HFFc6 (cell line): Measurements from ENCODE around the gene KRT27. TPM values are rescaled to one million over a fixed set of nuclear protein-coding genes. Genes with fewer than 3 reads are reported as not detected.
A peak's percentile ranks its signal among the peaks of the same experiment; 100 is the strongest.
"Not testable (repeated sequence)": the region's sequence is repeated elsewhere in the genome, so short reads cannot be mapped to it uniquely, and the experiment has no call there.

Source experiments
- DNase-seq: peaks from one replicate; pipeline ENCODE4 v3.0.0-alpha.2; 2018
- H3K27ac Mint-ChIP-seq: 2 replicates; pipeline ENCODE4 v1.8.0; 2020; ENCODE audit warnings: mild to moderate bottlenecking, mixed read lengths
- H3K27me3 Mint-ChIP-seq: 2 replicates; pipeline ENCODE4 v1.8.0; 2021; ENCODE audit warnings: mild to moderate bottlenecking, moderate library complexity, mixed read lengths; ENCODE audit not compliant: insufficient read depth
- H3K36me3 Mint-ChIP-seq: 2 replicates; pipeline ENCODE4 v1.8.0; 2021; ENCODE audit warnings: low read depth, mixed read lengths
- H3K4me1 Mint-ChIP-seq: 2 replicates; pipeline ENCODE4 v1.8.0; 2020; ENCODE audit warnings: low read depth, mixed read lengths
- H3K4me3 Mint-ChIP-seq: 2 replicates; pipeline ENCODE4 v1.8.0; 2020; ENCODE audit warnings: mild to moderate bottlenecking, moderate library complexity, mixed read lengths
- H3K9me3 Mint-ChIP-seq: 2 replicates; pipeline ENCODE4 v1.8.0; 2020; ENCODE audit warnings: mild to moderate bottlenecking, mixed read lengths
- total RNA-seq, 6 experiments: library from RNA; stranded (reverse); fragmentation: NEBNext Ultra II Directional; extraction: Animal tissue kit (Norgen Biotek cat#: 25700); gene quantifications; 2 replicates in 1 of 6; 3 replicates in 5 of 6; pipeline ENCODE4 v1.2.3, GENCODE V29; 2021
- TF ChIP-seq, protein P1 (sequence below): fragments of 200-600 bp; sonication (generic); IDR thresholded peaks from 2 replicates; pipeline ENCODE4 v1.5.0; 2021; ENCODE audit warnings: antibody characterized with exemption, mild to moderate bottlenecking

Gene KRT27
- total RNA-seq, 6 experiments from 2014 or later: not detected

- peaks cover 57% of the 10 kb centered on the region for H3K4me1 Mint-ChIP-seq
- no peaks in the 10 kb centered on the region for H3K9me3 Mint-ChIP-seq
- peaks cover 42% of the 10 kb centered on the region for H3K36me3 Mint-ChIP-seq
- H3K27ac Mint-ChIP-seq: peak overlapping the region; percentile 97
- H3K27me3 Mint-ChIP-seq: no peaks in the 10 kb centered on the region
- TF ChIP-seq, protein P1, sequence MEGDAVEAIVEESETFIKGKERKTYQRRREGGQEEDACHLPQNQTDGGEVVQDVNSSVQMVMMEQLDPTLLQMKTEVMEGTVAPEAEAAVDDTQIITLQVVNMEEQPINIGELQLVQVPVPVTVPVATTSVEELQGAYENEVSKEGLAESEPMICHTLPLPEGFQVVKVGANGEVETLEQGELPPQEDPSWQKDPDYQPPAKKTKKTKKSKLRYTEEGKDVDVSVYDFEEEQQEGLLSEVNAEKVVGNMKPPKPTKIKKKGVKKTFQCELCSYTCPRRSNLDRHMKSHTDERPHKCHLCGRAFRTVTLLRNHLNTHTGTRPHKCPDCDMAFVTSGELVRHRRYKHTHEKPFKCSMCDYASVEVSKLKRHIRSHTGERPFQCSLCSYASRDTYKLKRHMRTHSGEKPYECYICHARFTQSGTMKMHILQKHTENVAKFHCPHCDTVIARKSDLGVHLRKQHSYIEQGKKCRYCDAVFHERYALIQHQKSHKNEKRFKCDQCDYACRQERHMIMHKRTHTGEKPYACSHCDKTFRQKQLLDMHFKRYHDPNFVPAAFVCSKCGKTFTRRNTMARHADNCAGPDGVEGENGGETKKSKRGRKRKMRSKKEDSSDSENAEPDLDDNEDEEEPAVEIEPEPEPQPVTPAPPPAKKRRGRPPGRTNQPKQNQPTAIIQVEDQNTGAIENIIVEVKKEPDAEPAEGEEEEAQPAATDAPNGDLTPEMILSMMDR: no peak
- peak overlapping the region; percentile 97 for H3K4me3 Mint-ChIP-seq
- DNase-seq: peak; percentile 77
These were observed 36.6 kb upstream of the KRT27 start for GRCh38 chr17:40818733-40819527.

DNA sequence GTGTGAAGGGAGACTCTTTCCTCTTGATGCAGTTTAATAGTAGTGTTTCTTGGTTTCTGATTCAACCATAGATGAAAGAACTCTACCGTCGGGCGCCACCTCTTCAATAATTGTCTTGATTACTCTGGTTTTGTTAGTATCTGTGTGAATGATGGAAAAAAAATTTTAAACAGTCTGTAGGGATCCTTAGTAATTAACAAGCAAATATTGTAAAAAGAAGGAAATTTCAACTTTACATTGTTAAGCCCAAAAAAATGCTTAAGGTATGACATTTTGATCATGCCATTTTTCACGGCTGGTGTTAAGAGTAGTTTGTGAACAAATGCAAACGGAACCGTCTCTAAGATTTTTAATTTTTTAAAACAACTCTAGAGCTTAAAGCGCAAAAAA, 36.0 kb upstream of the KRT27 start:
- Mint-ChIP-seq H3K36me3 (peaks cover 42% of the 10 kb centered on the region), H3K9me3 (no peaks in the 10 kb centered on the region), H3K27ac (peak overlapping the region; percentile 93), H3K4me3 (peak overlapping the region; percentile 97), H3K27me3 (no peaks in the 10 kb centered on the region), H3K4me1 (peaks cover 62% of the 10 kb centered on the region)
- DNase-seq: no peak
- TF ChIP-seq, protein P1: no peak

DNA sequence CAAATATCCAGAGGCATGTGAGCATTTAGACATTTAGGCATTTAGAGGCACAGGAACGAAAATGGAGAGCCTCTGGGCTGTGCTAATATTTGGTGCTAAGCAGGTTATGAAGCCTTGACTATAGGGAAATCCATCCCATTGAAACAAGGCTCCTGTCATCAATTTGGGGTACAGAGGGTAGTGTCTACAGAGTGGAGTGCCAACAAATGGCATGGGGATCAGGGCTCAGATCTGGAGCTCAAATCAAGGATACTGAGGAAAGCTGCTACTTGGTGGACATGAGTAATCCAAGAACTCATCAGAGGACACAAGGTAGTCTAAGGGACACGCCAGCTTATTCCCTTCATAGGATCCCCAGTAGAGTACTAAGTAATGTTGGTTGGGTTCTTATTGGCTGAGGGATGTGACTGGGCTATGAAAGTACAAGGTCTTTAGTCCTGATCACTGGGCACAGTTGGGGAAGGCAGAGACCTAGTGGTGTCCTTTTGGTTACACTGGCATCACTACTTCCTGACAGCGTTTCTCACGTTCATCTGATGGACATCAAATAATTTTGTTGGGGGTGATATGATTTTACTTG, 34.8 kb upstream of the KRT27 start:
- Mint-ChIP-seq H3K9me3 (no peaks in the 10 kb centered on the region), H3K4me1 (peaks cover 58% of the 10 kb centered on the region), H3K4me3 (peak overlapping the region; percentile 97), H3K27ac (peak overlapping the region; percentile 73), H3K36me3 (peaks cover 39% of the 10 kb centered on the region), H3K27me3 (no peaks in the 10 kb centered on the region)
- DNase-seq: no peak
- TF ChIP-seq, protein P1: no peak

DNA sequence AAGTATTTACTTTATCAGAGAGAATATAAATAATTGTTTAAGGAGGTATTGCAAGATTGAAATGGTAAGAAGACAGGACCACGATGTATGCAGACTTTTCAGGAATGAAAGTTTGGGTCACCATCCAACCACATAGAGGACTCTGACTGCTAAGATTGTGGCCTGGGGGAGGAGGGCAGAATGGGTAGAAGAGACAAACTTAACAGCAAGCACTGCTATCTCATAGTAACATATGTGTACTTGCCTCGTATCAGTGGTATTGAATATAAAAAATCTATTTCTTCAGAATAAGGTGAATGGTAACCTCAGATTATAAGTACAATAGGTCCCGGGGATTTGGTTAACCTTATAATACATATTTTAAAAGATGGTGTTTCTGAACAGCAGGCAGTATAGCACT, 34.2 kb upstream of the KRT27 start:
- no peak for DNase-seq
- no peaks in the 10 kb centered on the region for H3K9me3 Mint-ChIP-seq
- peak overlapping the region; percentile 45; the same call in 1 of the 2 replicates for H3K27ac Mint-ChIP-seq
- TF ChIP-seq, protein P1: no peak
- peaks cover 52% of the 10 kb centered on the region for H3K4me1 Mint-ChIP-seq
- no peaks in the 10 kb centered on the region for H3K27me3 Mint-ChIP-seq
- H3K36me3 Mint-ChIP-seq: peaks cover 35% of the 10 kb centered on the region
- H3K4me3 Mint-ChIP-seq: no peak overlapping the region

DNA sequence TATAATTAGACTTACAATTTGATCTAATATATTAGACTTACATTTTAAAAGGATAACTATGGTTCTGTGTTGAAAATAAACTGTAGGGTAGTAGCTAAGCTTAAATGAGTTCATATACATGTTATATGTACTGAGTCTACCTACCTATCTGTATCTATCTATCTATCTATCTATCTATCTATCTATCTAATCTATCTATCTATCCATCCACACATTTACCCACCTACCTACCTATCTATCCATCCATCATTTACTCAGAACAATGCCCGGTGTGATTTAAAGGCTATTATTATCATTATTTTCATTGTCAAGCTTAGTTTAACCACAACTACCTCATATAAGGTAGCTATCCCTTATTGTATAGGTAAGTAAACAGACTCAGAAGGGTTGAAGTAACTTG, 33.0 kb upstream of the KRT27 start:
- peaks cover 46% of the 10 kb centered on the region for H3K4me1 Mint-ChIP-seq
- H3K4me3 Mint-ChIP-seq: no peak overlapping the region
- H3K36me3 Mint-ChIP-seq: peaks cover 34% of the 10 kb centered on the region
- H3K27me3 Mint-ChIP-seq: no peaks in the 10 kb centered on the region; the same call in 1 of the 2 replicates
- TF ChIP-seq, protein P1: no peak
- DNase-seq: no peak
- no peak overlapping the region for H3K27ac Mint-ChIP-seq
- H3K9me3 Mint-ChIP-seq: no peaks in the 10 kb centered on the region

GRCh38 chr17:40814657-40815056, 32.3 kb upstream of the KRT27 start:
- not testable (repeated sequence) for H3K4me3 Mint-ChIP-seq, DNase-seq, H3K9me3 Mint-ChIP-seq, H3K27me3 Mint-ChIP-seq, H3K27ac Mint-ChIP-seq
- H3K36me3 Mint-ChIP-seq: peaks cover 26% of the 10 kb centered on the region
- peaks cover 46% of the 10 kb centered on the region for H3K4me1 Mint-ChIP-seq
